GM12878 (cell line): Measurements from ENCODE around the gene RAB4B. TPM values are rescaled to one million over a fixed set of nuclear protein-coding genes. Genes with fewer than 3 reads are reported as not detected.

ENCODE experiments used
- BRCA1 ChIP-seq: IDR thresholded peaks from 2 replicates; pipeline ENCODE4 v1.6.1; 2011; ENCODE audit warnings: low read depth, low read length, improper control_type of control experiment
- EP300 ChIP-seq, 2 experiments: fragments of 150-350 bp in 1 of 2; IDR thresholded peaks; 2 replicates each; pipeline ENCODE4 v1.6.1; 2011 to 2012; ENCODE audit warnings: low read depth in 2 of 2, low read length in 2 of 2, borderline replicate concordance in 1 of 2, improper control_type of control experiment in 1 of 2, inconsistent platforms in 1 of 2; ENCODE audit not compliant: control insufficient read depth in 1 of 2
- ESRRA ChIP-seq: IDR thresholded peaks from 2 replicates; pipeline ENCODE4 v1.6.1; 2012; ENCODE audit warnings: mild to moderate bottlenecking, low read length, improper control_type of control experiment
- MXI1 ChIP-seq: fragments of 150-350 bp; IDR thresholded peaks from 2 replicates; pipeline ENCODE4 v1.6.1; 2011; ENCODE audit warnings: low read depth, mild to moderate bottlenecking, inconsistent platforms, low read length, improper control_type of control experiment
- SKIL ChIP-seq: fragments of 450-650 bp; IDR thresholded peaks from 2 replicates; pipeline ENCODE4 v1.6.1; 2017; ENCODE audit warnings: mild to moderate bottlenecking, low read depth, inconsistent platforms; ENCODE audit not compliant: poor library complexity, severe bottlenecking
- TBL1XR1 ChIP-seq: IDR thresholded peaks from 2 replicates; pipeline ENCODE4 v1.6.1; 2012; ENCODE audit warnings: low read depth, low read length, improper control_type of control experiment
- WRNIP1 ChIP-seq: IDR thresholded peaks from 2 replicates; pipeline ENCODE4 v1.6.1; 2011; ENCODE audit warnings: low read depth, low read length, improper control_type of control experiment, borderline replicate concordance
- ZBTB33 ChIP-seq: fragments of 450-650 bp; IDR thresholded peaks from 2 replicates; pipeline ENCODE4 v1.6.1; 2017; ENCODE audit warnings: mild to moderate bottlenecking
- ZBTB40 ChIP-seq: fragments of 450-650 bp; IDR thresholded peaks from 2 replicates; pipeline ENCODE4 v1.6.1; 2016; ENCODE audit warnings: mild to moderate bottlenecking, moderate library complexity, borderline replicate concordance
- ZNF592 ChIP-seq: fragments of 450-650 bp; IDR thresholded peaks from 2 replicates; pipeline ENCODE4 v1.6.1; 2017; ENCODE audit warnings: mild to moderate bottlenecking, moderate library complexity
- ZNF622 ChIP-seq: fragments of 450-650 bp; IDR thresholded peaks from 2 replicates; pipeline ENCODE4 v1.6.1; 2017; ENCODE audit warnings: mild to moderate bottlenecking, inconsistent platforms
- polyA plus RNA-seq, 11 experiments: library from polyadenylated mRNA; depleted of rRNA in 4 of 11; unstranded in 6 of 11; stranded (reverse) in 5 of 11; fragments of >200 nt; fragmentation: Nextera tagmentation in 4 of 11; fragmentation: Illumina TruSeq in 1 of 11; extraction: Ambion mirVana in 4 of 11; extraction: Trizol in 1 of 11; gene quantifications; 1 replicate in 1 of 11; 2 replicates in 10 of 11; pipeline versions ENCODE4 v1.2.1 to v1.2.3, GENCODE V29; 2011 to 2016; ENCODE audit warnings: inconsistent platforms in 2 of 11, missing spikeins in 2 of 11, low read depth in 1 of 11
- total RNA-seq, 4 experiments: library from RNA; depleted of rRNA in 3 of 4; stranded (reverse); fragments of >200 nt in 3 of 4; fragmentation: Illumina TruSeq in 1 of 4; extraction: Trizol in 1 of 4; gene quantifications; 2 replicates each; pipeline versions ENCODE4 v1.2.1 to v1.2.3, GENCODE V29; 2013 to 2021

The RAB4B gene
- total and polyA plus RNA-seq, 10 of the 15 experiments (the other 5 are each of a cell fraction or from before 2014, with no cell fraction given) = 0.60 to 51.5 (median 27.7) TPM

GRCh38 chr19:40806423-40807146 is 28.5 kb downstream of the RAB4B start (continued):
- TF ChIP-seq ZBTB33 = no peak
- TF ChIP-seq MXI1 = 0 out of 2 replicates have a peak, but pooled peaks have one; percentile 31
- no peak for TF ChIP-seq ZNF622
- no peak for TF ChIP-seq ZBTB40
- peak; percentile 34; the same call in 1 of the 2 replicates for TF ChIP-seq ZNF592
- no peak for TF ChIP-seq SKIL
- TF ChIP-seq BRCA1 = no peak
- no peak for TF ChIP-seq TBL1XR1
- no peak for TF ChIP-seq EP300 (IDR thresholded peaks at IDR 0.05; ENCODE audit: borderline replicate concordance in 1 of 2, control insufficient read depth in 1 of 2, low read depth in 2 of 2, low read length in 2 of 2)
- no peak for TF ChIP-seq ESRRA
- no peak for TF ChIP-seq WRNIP1
